ENCODE data around the gene C1orf21. TPM values are rescaled to one million over a fixed set of nuclear protein-coding genes. Genes with fewer than 3 reads are reported as not detected.

C1orf21 gene
- 32.8 and 64.9 TPM in 2 replicates for total RNA-seq

GRCh38 chr1:184386312-184387068 lies at the start of gene C1orf21:
TSS of gene C1orf21 (plus strand) at chr1:184387029. CDS start at chr1:184477510, 90,481 bp downstream.

All from pericardium fibroblast (primary cell).